Measurements from ENCODE around the gene GAS5. TPM values are rescaled to one million over a fixed set of nuclear protein-coding genes. Genes with fewer than 3 reads are reported as not detected.
"Not testable (repeated sequence)": the region's sequence is repeated elsewhere in the genome, so short reads cannot be mapped to it uniquely, and the experiment has no call there.

GAS5 gene
- total and polyA plus RNA-seq, 2 experiments from 2014 or later, result 979 to 992 TPM

DNA sequence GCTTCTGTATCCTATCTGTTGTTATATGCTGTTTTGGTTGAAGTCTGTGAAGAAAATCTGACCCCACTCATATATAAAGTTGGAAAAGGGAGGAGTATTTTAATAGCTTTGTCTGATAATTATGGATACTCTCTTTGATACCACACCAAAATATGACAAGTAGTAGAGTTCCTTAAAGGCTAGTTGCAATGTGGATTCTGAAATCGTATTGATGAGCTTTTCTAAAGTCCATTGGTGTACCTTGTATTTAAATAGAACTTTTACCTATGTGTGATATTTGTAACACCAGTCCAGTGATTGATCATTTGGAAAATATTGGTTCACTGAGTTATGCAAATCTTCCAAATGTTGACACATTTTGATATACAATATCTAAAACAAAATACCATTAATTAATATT lies 7.7 kb downstream of the GAS5 start:
- no peak for ATAC-seq
- H3K36me3 Mint-ChIP-seq (ENCODE audit: low read depth), result peaks cover 76% of the 10 kb centered on the region

DNA sequence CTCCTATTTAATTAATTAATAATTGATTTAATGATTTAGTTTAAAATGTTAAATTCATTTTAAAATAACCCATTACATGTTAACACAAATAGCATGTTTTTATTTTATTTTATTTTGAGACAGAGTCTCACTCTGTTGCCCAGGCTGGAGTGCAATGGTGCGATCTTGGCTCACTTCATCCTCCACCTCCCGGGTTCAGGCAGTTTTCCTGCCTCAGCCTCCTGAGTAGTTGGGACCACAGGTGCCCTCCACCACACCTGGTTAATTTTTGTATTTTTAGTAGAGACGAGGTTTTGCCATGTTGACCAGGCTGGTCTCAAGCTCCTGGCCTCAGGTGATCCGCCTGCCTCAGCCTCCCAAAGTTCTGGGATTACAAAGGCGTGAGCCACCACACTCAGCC lies 8.2 kb downstream of the GAS5 start:
- H3K4me2 ChIP-seq; H3K4me3 Mint-ChIP-seq; H3K79me2 ChIP-seq (replicated peaks; ENCODE audit: insufficient read depth); H3K9me3 Mint-ChIP-seq; ATAC-seq; H3K27ac Mint-ChIP-seq; H3K9me2 ChIP-seq (ENCODE audit: insufficient read depth); H3K4me3 ChIP-seq; H4K20me1 ChIP-seq (replicated peaks; ENCODE audit: insufficient read depth); H3K27me3 ChIP-seq (ENCODE audit: insufficient read depth); H2AFZ ChIP-seq; H3K27ac ChIP-seq (ENCODE audit: low read depth); DNase-seq (ENCODE audit: low spot score): not testable (repeated sequence)
- H3F3A ChIP-seq (replicated peaks; ENCODE audit: low read depth), result peaks cover 35% of the 10 kb centered on the region
- H3K4me1 ChIP-seq (ENCODE audit: insufficient read depth), result peaks cover 10% of the 10 kb centered on the region; the same call in 1 of the 2 replicates
- H3K27me3 Mint-ChIP-seq (ENCODE audit: insufficient read depth, low read depth, poor library complexity), result peaks cover 32% of the 10 kb centered on the region
- peaks cover 12% of the 10 kb centered on the region for H3K4me1 Mint-ChIP-seq
- H3K36me3 Mint-ChIP-seq (ENCODE audit: low read depth), result peaks cover 76% of the 10 kb centered on the region
- H3K36me3 ChIP-seq (ENCODE audit: insufficient read depth), result peaks cover 18% of the 10 kb centered on the region

More for the DNA sequence above, 7.7 kb downstream of the GAS5 start:
- peaks cover 15% of the 10 kb centered on the region for H3K4me1 Mint-ChIP-seq
- Histone ChIP-seq H3K27me3 (ENCODE audit: insufficient read depth) (no peaks in the 10 kb centered on the region), H3K9me2 (ENCODE audit: insufficient read depth) (no peaks in the 10 kb centered on the region), H3K79me2 (replicated peaks; ENCODE audit: insufficient read depth) (peaks cover 6% of the 10 kb centered on the region; the same call in 1 of the 2 replicates), H2AFZ (no peak overlapping the region), H4K20me1 (replicated peaks; ENCODE audit: insufficient read depth) (0 out of 2 replicates have a peak, but pooled peaks cover 6% of the 10 kb centered on the region), H3F3A (replicated peaks; ENCODE audit: low read depth) (peaks cover 41% of the 10 kb centered on the region), H3K4me1 (ENCODE audit: insufficient read depth) (peaks cover 11% of the 10 kb centered on the region; the same call in 1 of the 2 replicates), H3K27ac (ENCODE audit: low read depth) (peak overlapping the region; percentile 96; the same call in 1 of the 2 replicates), H3K4me2 (no peak overlapping the region), H3K36me3 (ENCODE audit: insufficient read depth) (peaks cover 24% of the 10 kb centered on the region), H3K4me3 (no peak overlapping the region)
- DNase-seq (ENCODE audit: low spot score), result no peak
- H3K27me3 Mint-ChIP-seq (ENCODE audit: insufficient read depth, low read depth, poor library complexity), result peaks cover 37% of the 10 kb centered on the region
- no peak overlapping the region for H3K4me3 Mint-ChIP-seq
- no peak overlapping the region for H3K27ac Mint-ChIP-seq
- TF ChIP-seq STAT1 (IDR thresholded peaks at IDR 0.05; ENCODE audit: unreplicated experiment) (no peak), POLR2AphosphoS5 (IDR thresholded peaks at IDR 0.05; ENCODE audit: low read depth) (no peak), JUNB (IDR thresholded peaks at IDR 0.05; ENCODE audit: unreplicated experiment) (no peak), EZH2 (IDR thresholded peaks at IDR 0.05; ENCODE audit: low read depth, unreplicated experiment) (no peak)
- TF ChIP-seq, protein P1, sequence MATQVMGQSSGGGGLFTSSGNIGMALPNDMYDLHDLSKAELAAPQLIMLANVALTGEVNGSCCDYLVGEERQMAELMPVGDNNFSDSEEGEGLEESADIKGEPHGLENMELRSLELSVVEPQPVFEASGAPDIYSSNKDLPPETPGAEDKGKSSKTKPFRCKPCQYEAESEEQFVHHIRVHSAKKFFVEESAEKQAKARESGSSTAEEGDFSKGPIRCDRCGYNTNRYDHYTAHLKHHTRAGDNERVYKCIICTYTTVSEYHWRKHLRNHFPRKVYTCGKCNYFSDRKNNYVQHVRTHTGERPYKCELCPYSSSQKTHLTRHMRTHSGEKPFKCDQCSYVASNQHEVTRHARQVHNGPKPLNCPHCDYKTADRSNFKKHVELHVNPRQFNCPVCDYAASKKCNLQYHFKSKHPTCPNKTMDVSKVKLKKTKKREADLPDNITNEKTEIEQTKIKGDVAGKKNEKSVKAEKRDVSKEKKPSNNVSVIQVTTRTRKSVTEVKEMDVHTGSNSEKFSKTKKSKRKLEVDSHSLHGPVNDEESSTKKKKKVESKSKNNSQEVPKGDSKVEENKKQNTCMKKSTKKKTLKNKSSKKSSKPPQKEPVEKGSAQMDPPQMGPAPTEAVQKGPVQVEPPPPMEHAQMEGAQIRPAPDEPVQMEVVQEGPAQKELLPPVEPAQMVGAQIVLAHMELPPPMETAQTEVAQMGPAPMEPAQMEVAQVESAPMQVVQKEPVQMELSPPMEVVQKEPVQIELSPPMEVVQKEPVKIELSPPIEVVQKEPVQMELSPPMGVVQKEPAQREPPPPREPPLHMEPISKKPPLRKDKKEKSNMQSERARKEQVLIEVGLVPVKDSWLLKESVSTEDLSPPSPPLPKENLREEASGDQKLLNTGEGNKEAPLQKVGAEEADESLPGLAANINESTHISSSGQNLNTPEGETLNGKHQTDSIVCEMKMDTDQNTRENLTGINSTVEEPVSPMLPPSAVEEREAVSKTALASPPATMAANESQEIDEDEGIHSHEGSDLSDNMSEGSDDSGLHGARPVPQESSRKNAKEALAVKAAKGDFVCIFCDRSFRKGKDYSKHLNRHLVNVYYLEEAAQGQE (IDR thresholded peaks at IDR 0.05; ENCODE audit: unreplicated experiment), result no peak
- no peaks in the 10 kb centered on the region for H3K9me3 Mint-ChIP-seq

DNA sequence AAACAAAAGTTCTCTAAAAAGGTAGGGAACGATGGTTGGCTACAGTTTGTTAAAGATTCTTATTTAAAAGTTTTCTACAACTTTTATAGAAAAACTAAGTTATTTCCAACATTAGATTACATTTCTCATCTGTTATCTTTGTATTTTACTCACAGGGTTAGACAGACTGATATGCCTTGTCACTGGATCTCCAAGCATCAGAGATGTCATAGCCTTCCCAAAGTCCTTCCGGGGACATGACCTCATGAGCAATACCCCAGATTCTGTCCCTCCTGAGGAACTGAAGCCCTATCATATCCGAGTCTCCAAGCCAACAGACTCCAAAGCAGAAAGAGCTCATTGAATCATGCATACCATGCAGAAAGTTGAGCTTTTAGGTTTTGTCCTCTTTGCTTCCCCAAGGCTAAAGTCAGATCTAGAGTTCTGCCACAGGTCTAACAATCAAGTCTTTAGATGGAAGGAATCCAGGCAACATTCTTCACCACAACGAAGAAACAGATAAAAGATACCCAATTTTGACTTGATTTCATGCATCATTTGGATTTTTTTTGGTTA lies 10.3 kb downstream of the GAS5 start:
- Histone ChIP-seq H3K4me1 (ENCODE audit: insufficient read depth) (peaks cover 11% of the 10 kb centered on the region), H3K79me2 (replicated peaks; ENCODE audit: insufficient read depth) (no peaks in the 10 kb centered on the region), H3K27ac (ENCODE audit: low read depth) (peak overlapping the region; percentile 23; the same call in 1 of the 2 replicates), H3K36me3 (ENCODE audit: insufficient read depth) (peaks cover 6% of the 10 kb centered on the region; the same call in 1 of the 2 replicates), H3F3A (replicated peaks; ENCODE audit: low read depth) (peaks cover 15% of the 10 kb centered on the region; the same call in 1 of the 2 replicates), H3K4me2 (no peak overlapping the region), H3K4me3 (no peak overlapping the region), H3K27me3 (ENCODE audit: insufficient read depth) (no peaks in the 10 kb centered on the region), H2AFZ (no peak overlapping the region), H4K20me1 (replicated peaks; ENCODE audit: insufficient read depth) (no peaks in the 10 kb centered on the region), H3K9me2 (ENCODE audit: insufficient read depth) (no peaks in the 10 kb centered on the region)
- Mint-ChIP-seq H3K4me3 (no peak overlapping the region), H3K36me3 (ENCODE audit: low read depth) (peaks cover 72% of the 10 kb centered on the region), H3K27ac (no peak overlapping the region; the same call in 1 of the 2 replicates), H3K4me1 (peaks cover 10% of the 10 kb centered on the region), H3K9me3 (no peaks in the 10 kb centered on the region; the same call in 2 of the 3 replicates), H3K27me3 (ENCODE audit: insufficient read depth, low read depth, poor library complexity) (peaks cover 19% of the 10 kb centered on the region)
- ATAC-seq (no peak), DNase-seq (ENCODE audit: low spot score) (no peak)
- no peak for TF ChIP-seq POLR2AphosphoS5 (IDR thresholded peaks at IDR 0.05; ENCODE audit: low read depth)
- no peak for TF ChIP-seq NANOG (IDR thresholded peaks at IDR 0.05; ENCODE audit: borderline replicate concordance)
- no peak for TF ChIP-seq EZH2phosphoT487 (IDR thresholded peaks at IDR 0.05; ENCODE audit: unreplicated experiment)
- no peak for TF ChIP-seq ZNF114 (CRISPR knock-in tag; IDR thresholded peaks at IDR 0.05)
- TF ChIP-seq, protein P2, sequence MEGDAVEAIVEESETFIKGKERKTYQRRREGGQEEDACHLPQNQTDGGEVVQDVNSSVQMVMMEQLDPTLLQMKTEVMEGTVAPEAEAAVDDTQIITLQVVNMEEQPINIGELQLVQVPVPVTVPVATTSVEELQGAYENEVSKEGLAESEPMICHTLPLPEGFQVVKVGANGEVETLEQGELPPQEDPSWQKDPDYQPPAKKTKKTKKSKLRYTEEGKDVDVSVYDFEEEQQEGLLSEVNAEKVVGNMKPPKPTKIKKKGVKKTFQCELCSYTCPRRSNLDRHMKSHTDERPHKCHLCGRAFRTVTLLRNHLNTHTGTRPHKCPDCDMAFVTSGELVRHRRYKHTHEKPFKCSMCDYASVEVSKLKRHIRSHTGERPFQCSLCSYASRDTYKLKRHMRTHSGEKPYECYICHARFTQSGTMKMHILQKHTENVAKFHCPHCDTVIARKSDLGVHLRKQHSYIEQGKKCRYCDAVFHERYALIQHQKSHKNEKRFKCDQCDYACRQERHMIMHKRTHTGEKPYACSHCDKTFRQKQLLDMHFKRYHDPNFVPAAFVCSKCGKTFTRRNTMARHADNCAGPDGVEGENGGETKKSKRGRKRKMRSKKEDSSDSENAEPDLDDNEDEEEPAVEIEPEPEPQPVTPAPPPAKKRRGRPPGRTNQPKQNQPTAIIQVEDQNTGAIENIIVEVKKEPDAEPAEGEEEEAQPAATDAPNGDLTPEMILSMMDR (conservative IDR thresholded peaks at IDR 0.05; ENCODE audit: low read depth in 2 of 2), result no peak
- TF ChIP-seq JUNB (IDR thresholded peaks at IDR 0.05; ENCODE audit: unreplicated experiment), result no peak
- TF ChIP-seq, protein P1 (IDR thresholded peaks at IDR 0.05; ENCODE audit: unreplicated experiment), result no peak
- no peak for TF ChIP-seq ZNF331 (CRISPR knock-in tag; IDR thresholded peaks at IDR 0.05; ENCODE audit: low read depth)
